Activated CD8-positive, alpha-beta memory T cell treated with anti-CD3 and anti-CD28 coated beads, Interleukin-2, amount 50 U/mL, for 4 hours (primary cell): Measurements from ENCODE around the gene CDK18.
"Not testable (repeated sequence)": the region's sequence is repeated elsewhere in the genome, so short reads cannot be mapped to it uniquely, and the experiment has no call there.

Experiments
- DNase-seq: peaks from one replicate; pipeline ENCODE4 v3.0.0-alpha.2; 2020

CDK18 gene

DNA sequence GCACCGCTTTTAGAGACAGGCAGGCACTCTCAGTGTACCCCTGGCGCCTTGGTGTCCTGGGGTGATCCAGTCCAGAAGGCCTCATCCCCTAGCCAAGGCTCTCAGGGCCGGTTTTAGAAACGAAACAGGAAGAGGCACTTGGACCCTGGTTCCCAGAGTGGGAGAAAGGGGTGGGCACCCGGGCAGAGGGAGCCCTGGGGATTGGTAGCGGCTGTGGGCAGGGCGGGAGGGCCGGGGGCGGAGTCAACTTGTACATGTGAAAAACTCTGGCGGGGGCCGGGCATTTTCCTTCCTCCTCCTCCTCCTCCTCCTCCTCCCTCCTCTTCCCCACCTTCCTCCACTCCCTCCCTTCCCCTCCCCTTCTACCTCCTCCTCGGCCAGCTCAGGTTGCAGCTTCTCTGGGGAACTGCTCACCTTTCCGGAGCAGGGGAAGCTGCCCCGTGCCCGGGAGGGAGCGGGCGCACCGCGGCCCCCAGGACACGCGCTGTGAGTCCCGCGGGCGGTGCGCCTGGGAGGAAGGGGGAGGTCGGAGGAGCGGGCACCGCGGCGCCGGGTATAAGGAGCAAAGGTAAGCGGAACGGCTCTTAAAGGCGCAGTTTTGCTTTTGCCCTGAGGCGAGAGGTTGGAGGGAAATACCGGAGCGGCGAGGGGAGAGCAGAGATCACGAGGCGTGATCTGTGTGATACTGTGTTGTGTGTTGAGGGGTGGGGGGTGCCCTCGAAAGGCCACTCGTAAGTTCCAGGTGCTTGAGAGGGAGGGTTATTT, at the start of gene CDK18:
Gene CDK18, plus strand, starts transcription at position 359 of the 765 bp plus-strand sequence. CDS start 18,499 bp downstream, outside the sequence.
- peak; percentile 50 for DNase-seq

DNA sequence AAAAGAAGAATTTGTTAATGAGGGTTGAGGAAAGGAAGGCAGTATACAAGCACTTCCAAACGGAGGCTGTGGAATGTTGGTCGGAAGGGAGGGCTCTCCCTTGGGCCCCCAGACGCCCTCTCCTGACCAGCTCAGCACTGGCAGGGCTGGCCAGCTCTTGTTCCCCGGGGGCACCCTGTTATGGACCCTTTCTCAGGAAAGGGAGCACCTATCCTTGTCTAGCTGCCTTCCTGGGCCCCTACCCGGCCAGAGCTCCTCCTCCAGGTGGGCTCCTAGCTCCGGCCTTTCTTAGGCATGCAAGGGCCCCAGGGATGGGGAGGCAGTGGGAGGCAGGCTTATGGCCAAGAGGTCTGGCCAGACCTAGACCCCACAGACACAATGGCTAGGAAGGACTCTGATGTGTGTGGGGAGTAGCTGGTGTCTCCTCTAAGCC, 49.5 kb upstream of the CDK18 start:
- DNase-seq: no peak

DNA sequence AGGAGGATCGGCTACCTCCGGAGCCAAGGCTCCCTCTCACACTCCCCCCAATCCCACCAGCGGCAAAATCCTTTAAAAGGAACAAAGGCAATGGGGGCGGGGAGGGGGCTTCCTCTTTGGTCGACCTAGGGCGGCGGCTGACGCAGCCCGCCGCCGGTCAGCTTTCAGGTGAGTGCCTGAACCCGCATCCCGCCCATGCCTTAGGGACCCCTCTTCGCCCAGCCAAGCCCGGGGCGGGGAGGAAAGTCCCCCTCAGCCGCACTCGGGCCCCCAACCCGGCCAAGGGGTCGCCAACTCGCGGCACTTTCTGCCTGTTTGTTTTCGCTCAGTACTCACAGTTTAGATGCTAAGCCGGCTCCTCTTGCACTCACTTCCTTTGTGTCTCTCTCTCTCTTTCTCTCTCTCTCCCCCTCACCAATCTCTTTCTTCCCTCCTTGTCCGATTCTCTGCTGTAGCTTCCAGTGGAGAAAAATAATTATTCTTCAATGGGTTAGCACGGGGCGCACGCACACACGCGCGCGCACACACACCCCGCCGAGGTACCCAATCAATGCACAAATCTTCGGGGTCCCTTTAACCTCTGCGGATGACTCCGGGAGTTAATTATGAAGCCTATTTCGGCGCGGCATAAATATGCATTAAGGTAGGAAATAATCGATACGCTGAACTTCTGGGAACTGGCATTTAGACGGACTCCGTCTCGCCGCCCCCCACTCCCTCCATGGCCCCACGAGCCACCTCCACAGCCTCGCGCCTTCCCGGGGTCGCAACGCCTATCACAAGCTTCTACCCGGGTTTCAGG, 48.7 kb upstream of the CDK18 start, which contains the start of gene BLACAT1:
Gene BLACAT1, minus strand, starts transcription at position 465 of the 802 bp plus-strand sequence.
- no peak for DNase-seq

DNA sequence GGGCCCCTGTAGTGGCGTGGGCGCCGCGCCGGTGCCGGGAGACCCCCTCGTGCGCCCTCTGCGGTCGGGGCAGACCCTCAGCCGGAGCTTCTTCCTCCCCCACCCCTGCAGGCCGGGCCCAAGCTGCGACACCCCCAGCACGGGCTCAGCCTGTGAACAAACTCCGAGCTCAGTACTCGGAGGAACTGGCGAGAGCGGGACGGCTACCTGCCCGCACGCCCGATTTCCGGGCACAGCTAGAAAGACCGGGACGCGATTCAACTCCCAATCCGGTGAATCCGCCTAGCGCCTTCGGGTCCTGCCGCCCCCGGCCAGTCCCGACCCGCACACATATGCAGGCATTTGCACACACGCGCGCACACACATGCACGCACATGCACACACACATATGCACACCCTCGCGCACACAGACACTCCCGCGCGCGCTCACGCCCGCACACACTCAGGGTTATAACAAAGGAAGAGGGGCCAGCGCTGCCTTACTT, 48.0 kb upstream of the CDK18 start:
- DNase-seq: no peak

DNA sequence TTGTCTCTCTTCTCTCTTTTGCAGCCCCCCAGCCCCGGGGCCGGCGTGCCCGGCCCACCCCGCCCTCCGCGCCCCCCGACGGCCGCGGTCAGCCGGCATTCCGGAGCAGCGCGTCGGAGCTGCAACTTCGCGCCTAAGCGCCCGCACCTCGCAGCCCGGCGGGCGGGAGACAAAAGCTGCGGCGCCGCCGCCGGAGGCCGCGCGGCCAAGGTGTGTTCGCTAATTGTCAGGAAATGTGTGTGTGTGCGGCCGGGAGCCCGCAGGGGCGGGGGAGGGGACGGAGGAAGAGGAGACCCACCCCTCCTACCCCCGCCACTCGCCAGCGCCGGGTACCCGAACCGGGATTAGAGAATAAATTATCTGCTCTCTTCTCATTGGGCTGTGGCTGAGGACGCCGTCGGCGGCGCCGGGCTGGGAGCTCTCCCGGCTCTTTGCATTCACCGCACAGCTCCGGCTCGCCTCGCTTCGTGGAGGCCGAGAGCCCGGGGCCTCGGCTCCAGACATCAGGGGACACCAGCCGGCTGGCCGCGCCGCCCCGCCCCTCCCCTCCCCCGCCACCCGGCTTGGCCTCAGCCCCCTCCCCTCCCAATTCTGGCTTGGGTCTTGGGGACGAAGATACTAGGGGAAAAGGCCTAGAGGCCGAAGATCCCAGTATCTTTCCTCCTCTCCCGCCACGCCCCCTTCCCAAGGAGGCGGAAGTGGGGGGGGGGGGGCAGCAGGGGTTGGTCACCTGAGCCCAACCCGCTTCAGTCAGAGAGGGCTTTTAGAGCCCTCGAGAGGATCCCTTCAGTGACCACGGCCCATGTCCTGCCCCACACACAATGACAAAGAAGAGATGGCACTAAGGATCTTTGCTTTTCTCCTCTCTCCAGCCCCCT, 47.4 kb upstream of the CDK18 start:
- no peak for DNase-seq

DNA sequence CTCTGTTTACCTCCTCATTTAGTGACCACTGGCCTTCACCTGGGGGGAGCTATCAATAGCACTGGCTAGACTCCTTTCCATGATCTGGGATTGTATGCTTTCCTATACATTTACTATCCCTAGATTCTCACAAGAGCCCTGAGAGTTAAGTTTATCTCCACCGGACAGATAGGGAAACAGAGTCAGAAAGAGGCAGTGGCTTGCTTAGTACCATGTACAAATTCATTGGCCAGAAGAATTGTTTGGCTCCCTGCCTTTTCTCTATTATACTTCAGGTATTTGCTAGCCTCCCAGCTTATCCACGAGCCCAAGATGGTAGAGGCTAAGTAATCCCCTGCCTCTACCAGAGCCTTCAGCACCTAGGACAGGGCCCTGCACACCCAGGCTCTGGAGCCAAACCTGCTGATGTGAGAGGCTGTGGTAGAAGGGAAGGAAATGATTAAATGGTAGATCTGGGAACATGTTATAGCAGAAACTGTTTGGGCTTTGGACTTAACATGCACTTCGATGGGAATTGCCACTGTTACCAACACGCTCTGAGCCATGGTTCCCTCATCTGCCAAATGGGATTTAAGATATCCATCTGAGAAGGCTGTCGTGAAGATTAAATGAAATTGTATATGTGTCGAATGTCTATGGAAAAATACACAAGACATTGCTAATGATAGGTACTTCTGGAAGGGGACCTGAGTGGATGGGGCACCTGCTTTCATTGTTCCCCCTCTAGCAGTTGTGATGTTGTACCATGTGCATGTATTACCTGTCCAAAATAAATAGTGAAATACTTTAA, 45.5 kb upstream of the CDK18 start:
- DNase-seq: no peak

DNA sequence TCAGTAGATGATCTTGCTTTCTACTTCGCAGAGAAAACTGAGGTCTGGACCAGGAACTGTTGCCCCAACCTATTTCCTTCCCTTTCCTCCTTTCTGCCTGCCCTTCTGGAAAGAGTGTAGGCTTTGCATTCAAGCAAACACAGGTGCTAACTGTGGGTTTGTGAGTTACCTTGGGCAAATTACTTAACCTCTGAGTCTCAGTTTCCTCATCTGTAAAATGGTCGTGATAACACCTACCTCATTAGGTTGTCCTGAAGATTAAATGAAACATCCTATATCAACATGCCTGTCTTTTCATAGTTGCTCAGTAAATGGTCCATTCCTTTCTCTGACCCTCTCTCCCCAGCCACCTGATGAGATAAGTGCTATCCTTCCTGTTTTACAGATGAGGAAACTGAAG, 39.1 kb upstream of the CDK18 start:
- DNase-seq: no peak

DNA sequence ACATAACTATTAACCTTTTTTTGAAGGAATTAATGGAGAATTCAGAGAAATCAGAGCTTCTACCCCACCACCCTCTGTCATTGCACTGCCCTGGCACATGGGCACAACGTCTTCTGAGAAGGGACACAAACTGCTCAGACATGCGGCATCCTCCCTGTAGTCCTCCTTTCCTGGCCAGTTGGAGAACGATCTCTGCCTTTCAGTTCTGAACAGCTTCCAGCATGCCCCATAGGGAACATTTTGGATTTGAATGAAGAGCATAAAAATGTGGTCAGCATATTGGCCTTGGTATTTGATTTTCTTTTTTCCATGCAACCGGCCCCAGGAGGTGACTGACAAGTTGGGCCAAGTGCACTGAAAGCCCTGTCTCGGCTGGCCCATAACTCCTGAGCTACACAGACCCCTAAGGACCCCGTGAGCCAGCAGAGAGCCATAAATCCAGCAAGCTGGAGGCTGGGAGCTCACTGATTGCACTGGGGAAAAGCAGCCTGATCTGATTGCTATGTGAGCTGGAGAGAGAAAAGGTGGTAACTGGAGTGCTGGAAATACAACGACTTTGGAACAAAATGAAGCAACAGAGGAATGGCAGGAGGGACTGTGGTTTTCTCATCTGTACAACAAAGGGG, 37.8 kb upstream of the CDK18 start:
- DNase-seq: no peak

DNA sequence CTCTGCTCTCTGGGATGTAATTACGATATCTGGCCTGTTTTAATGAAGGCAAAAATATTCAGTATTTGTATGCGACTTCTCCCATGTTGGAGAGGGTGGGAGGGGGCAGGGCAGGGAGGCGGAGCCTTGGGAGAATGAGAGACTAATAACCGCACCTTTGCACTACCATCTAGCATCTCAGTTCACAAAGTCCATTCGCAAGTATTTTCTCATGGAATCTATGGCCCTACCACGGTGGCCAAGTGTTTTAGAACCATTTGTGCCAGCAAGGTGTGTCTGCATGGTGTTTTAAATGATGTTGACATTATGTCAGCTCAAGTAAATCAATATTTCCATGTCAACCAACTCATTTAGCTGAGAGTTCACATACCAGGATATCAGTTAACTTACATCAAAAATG, 34.3 kb upstream of the CDK18 start:
- DNase-seq: no peak

DNA sequence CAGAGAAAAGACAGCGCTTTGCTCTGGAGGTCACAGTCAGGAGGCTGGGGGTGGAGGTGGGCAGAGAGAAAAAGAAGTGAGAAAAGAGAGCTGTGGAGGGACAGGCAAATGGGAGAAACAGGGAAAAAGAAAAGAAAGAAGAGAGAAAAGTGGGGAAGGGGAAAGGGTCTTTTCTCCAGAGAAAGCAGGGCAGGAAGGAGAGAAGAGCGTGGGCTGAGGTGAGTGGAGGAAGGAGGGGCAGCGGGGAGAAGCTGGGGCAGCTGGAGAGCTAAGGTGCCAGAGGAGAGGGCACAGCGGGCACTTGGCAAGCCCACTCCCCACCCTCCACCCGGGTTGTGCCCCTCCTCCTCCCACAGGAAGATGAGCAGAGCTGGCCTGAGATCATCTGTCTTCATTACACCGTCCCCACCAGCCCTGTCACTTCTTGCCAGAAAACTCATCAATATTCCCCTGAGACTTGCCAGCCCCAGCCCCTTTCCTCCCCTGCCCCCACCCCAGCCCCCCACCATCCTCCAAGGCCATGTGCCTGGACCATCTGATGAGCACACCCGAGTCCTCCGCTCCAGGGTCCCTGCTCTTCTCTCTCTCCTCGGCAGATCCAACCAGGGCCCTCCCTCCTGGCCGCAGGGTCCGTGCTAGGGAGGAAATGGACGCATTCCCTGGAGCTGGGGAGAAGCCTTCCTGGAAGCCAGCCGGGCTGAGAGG, 31.6 kb upstream of the CDK18 start:
- no peak for DNase-seq

DNA sequence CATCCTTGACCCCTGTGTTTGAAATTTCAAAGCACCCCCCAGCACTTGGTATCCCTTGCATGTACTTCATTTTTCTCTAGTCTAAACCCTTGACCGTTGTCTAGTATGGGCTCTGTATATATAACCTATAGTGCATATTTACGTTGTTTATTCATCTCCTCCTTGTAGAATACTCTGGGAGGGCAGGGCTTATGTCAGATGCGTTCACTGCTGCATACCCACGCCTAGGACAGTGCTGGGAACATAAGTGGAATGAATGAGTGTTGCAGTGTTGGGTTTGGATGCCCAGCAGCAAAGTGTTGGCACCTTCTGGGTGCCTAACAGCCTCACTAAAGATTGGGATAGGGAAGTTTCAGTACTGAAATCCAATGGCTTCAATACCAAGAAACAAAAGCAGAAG, 31.0 kb upstream of the CDK18 start:
- no peak for DNase-seq

DNA sequence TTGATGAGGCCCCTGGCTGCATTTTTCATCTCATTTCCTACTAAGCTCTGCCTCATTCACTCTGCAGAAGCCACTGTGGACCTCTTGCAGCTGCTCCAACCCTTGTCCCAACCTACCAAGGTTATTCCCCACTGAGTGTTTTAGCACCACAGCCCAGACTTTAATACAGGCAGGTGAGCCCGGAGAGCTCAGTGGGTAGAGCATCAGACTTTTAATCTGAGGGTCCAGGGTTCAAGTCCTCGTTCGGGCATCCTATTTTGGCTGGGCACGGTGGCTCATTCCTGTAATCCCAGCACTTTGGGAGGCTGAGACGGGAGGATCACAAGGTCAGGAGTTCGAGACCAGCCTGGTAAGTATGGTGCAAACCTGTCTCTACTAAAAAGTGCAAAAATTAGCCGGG, 30.5 kb upstream of the CDK18 start:
- no peak for DNase-seq

DNA sequence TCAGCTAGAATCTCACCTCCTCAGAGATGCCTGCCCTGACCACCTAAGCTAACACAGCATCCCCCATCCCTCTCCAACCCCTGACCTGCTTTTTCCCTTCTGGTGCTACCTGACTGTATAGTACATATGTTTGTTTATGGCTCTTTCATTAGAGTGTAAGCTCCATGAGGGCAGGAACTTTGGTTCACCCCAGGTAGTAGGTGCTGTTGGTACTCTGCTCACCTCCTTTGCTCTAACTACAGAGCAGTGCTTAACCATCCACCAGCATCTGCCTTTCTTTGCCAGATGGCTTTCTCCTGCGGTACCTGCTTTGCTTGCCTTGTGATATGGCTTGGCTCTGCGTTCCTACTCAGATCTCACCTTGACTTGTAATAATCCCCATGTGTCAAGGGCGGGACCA, 29.9 kb upstream of the CDK18 start:
- no peak for DNase-seq

DNA sequence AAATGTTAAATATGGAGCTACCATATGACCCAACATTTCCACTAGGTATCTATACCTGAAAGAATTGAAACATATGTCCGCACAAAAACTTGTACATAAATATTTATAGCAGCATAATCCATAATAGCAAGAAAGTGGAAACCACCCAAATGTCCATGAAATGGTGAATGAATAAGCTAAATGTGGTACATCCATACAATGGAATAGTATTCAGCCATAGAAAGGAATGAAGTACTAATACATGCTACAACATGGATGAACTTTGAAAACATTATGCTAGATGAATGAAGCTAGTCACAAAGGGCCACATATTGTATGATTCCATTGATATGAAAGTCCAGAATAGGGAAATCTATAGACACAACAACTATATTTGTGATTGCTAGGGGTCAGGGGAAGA, 28.6 kb upstream of the CDK18 start:
- no peak for DNase-seq

DNA sequence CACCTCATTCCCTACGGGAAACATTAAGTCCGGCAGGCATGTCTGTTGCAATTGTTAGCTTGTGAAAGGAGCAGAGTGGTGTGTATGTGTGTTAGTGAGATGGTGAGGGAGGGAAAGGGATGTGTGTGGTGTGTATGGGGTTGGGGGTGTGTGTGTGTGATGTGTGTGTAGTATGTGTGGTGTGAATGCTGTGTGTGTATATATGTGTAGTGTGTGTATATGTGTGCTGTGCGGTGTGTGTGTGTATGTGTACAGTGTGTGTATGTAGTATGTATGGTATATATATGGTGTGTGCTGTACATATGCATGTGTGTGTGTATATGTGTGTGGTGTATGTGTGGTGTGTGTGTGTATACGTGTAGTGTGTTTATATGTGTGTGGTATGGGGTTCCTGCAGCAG, 27.8 kb upstream of the CDK18 start:
- DNase-seq: no peak

DNA sequence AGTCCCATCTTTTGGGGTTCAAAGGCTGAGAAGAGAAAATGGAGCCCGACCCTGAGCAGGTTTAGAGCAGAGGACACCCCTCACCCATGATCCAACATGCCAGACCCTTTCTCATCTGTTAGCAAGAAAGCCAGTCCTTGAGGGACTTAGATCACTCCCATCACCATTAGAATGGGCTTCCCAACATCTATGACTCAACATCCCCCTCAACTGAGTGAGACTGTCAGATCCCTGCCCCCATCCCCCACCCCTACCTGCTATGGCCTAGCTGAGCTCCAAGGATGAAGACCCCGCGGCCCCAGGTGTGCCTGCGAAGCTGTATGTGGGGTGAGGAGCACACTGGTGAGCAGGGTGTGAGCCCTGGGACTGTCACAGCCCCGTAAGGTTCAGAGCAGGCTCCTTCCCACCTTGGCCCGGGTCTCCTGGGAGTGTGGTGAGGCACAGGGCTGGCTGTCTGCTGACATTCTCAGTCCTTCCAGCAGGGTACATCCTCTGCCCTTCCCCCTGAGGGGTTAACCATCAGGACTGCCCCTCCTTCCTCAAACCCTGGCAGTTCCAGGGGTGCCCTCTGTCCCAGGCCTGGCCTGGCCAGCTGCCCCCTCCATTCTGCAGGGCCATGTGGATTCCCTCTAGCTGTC, 27.2 kb upstream of the CDK18 start:
- DNase-seq: no peak

DNA sequence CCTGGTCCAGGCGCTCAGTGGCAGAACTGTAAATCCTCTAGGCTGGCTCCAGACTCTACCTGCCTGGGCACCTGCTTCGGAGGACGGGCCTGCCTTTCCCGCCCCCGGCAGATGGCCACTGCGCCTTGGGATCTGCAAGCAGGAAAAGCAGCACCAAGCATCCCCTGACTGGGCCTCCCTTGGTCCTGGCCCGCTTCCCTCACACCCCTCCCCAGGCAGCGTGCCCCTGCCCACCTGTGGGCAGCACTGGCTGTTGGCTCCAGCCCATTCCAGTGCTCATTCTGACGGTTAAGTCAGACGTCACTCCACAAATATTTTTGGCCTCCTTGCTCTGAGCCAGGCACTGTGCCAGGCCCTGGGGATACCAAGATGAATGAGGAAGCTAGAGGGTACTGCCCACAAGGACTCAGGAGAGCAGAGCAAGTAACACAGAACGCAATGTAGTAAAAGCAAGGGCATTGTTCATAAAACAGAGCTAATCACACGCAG, 26.7 kb upstream of the CDK18 start:
- no peak for DNase-seq

DNA sequence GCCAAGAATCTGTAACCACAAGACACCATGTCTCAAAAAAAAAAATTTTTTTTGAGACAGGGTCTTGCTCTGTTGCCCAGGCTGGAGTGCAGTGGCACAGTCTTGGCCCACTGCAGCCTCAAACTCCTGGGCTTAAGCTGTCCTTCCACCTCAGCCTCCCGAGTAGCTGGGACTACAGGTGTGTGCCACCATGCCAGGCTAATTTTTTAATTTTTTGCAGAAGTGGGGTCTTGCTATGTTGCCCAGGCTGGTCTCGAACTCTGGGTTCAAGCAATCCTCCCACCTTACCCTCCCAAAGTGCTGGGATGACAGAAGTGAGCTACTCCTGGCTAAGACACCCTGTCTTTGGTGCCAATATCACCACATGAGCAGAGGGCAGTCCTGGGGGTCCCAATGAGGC, 25.5 kb upstream of the CDK18 start:
- not testable (repeated sequence) for DNase-seq

DNA sequence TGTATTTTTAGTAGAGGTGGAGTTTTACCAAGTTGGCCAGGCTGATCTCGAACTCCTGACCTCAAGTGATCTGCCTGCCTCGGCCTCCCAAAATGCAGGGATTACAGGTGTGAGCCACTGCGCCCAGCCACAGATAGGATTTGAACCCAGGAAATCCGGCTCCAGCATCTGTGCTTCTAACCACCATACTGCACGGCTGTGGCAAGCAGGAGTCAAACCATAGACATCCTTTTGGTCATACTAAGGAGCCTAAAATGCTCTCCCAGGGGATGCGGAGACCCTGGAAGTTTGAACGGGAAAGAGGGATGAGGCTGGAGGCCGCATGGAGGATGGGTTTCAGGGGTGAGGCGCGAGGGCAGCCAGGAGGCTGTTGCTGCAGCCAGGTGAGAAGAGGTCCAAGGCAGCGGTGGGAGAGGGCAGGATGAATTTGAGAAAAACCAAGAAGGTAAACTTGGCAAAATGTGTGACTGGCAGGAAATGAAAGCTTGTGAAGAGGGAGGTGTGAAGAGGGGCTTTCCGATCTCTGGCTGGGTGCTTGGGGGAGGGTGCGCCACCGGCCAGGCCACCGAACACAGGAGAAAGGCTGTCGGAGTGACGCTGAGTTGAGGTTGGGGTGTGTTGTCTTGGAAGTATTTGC, 24.0 kb upstream of the CDK18 start:
- DNase-seq: peak; percentile 65

DNA sequence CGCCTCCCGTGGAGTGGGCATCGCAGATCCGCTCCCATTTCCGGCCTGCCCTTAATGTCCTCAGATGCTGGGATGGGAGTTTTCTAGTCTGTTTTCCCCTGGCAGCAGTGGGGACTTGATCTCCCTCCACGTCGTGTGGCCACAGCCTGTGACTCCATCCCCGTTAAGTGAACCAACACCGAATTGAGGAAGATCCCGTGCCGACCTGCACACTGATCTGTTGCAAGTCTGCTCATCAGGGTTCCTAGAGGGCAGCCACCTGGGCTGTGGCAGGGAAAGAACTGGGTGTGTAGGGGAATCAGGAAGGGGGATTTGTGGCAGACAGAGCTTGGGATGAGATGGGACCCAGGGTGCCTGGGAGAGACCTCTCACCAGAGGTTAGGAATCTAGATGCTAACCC, 23.3 kb upstream of the CDK18 start:
- no peak for DNase-seq
